NCI-H1694 (cell line): ENCODE data around the gene LEFTY2.
"Not testable (repeated sequence)": the region's sequence is repeated elsewhere in the genome, so short reads cannot be mapped to it uniquely, and the experiment has no call there.

Source experiments
- DNase-seq: peaks from one replicate; lab custom pipeline; 2025; lab: John Stamatoyannopoulos, UW

LEFTY2 gene

GRCh38 chr1:225929462-225929861 lies 11.6 kb downstream of the LEFTY2 start:
- not testable (repeated sequence) for DNase-seq

GRCh38 chr1:225928186-225929175 lies 12.5 kb downstream of the LEFTY2 start:
- no peak for DNase-seq

GRCh38 chr1:225926551-225927113 lies 14.4 kb downstream of the LEFTY2 start:
- no peak for DNase-seq

- peak; percentile 93 for DNase-seq
Observed at GRCh38 chr1:225923692-225924555, 17.1 kb downstream of the LEFTY2 start, which contains the start of gene PYCR2. Gene PYCR2, minus strand, starts transcription at chr1:225924250. Its CDS starts 140 bp downstream, at chr1:225924110.

- DNase-seq: no peak
Observed at GRCh38 chr1:225923381-225923691, 17.7 kb downstream of the LEFTY2 start.

- peak; percentile 45 for DNase-seq
Observed at GRCh38 chr1:225921734-225922709, 19.0 kb downstream of the LEFTY2 start.

- peak; percentile 74 for DNase-seq
Observed at GRCh38 chr1:225919906-225920305, 21.1 kb downstream of the LEFTY2 start.

GRCh38 chr1:225918280-225918679 lies 22.7 kb downstream of the LEFTY2 start:
- DNase-seq: no peak

- no peak for DNase-seq
Observed at GRCh38 chr1:225917536-225917935, 23.5 kb downstream of the LEFTY2 start.

GRCh38 chr1:225917101-225917500 lies 23.9 kb downstream of the LEFTY2 start:
- DNase-seq: no peak

- peak; percentile 83 for DNase-seq
Observed at GRCh38 chr1:225915538-225915991, 25.5 kb downstream of the LEFTY2 start.

GRCh38 chr1:225914947-225915346 lies 26.1 kb downstream of the LEFTY2 start:
- DNase-seq: no peak

GRCh38 chr1:225914391-225914790 lies 26.6 kb downstream of the LEFTY2 start:
- DNase-seq: no peak

GRCh38 chr1:225911191-225912130 lies 29.6 kb downstream of the LEFTY2 start:
- DNase-seq: no peak

GRCh38 chr1:225909477-225909876 lies 31.5 kb downstream of the LEFTY2 start:
- no peak for DNase-seq

- no peak for DNase-seq
Observed at GRCh38 chr1:225908773-225909172, 32.2 kb downstream of the LEFTY2 start.

- no peak for DNase-seq
Observed at GRCh38 chr1:225908013-225908640, 32.9 kb downstream of the LEFTY2 start.

GRCh38 chr1:225907341-225907740 lies 33.7 kb downstream of the LEFTY2 start:
- no peak for DNase-seq

- DNase-seq: no peak
Observed at GRCh38 chr1:225906467-225906866, 34.6 kb downstream of the LEFTY2 start.
